ENCODE results near the gene ADIRF. TPM values are rescaled to one million over a fixed set of nuclear protein-coding genes. Genes with fewer than 3 reads are reported as not detected.
"Not testable (repeated sequence)": the region's sequence is repeated elsewhere in the genome, so short reads cannot be mapped to it uniquely, and the experiment has no call there.

ADIRF gene
- total RNA-seq, 2 donors from 2014 or later = 188 to 212 TPM

GRCh38 chr10:86970162-86970981 lies 2.1 kb downstream of the ADIRF start:
- DNase-seq (ENCODE audit: low spot score) = peak; percentile 95

GRCh38 chr10:86970982-86971231 lies 2.6 kb downstream of the ADIRF start:
- intact Hi-C loops (cut with DNase I) = loop anchor here (10.0 kb wide), 2 partner anchors 114 to 124 kb away; partner anchors contain the start of genes GLUD1 (in 1 of the 2) and SHLD2 (in 1 of the 2)
- no peak for DNase-seq (ENCODE audit: low spot score)

More at GRCh38 chr10:86970162-86970981, 2.1 kb downstream of the ADIRF start:
- intact Hi-C loops (cut with DNase I) = loop anchor here (10.0 kb wide), 2 partner anchors 114 to 124 kb away; partner anchors contain the start of genes GLUD1 (in 1 of the 2) and SHLD2 (in 1 of the 2)

GRCh38 chr10:86971232-86971991 lies 3.1 kb downstream of the ADIRF start:
- peak; percentile 98 for DNase-seq (ENCODE audit: low spot score)
- intact Hi-C loops (cut with DNase I) = loop anchor here (10.0 kb wide), 2 partner anchors 113 to 123 kb away; partner anchors contain the start of genes GLUD1 (in 1 of the 2) and SHLD2 (in 1 of the 2)

- intact Hi-C loops (cut with DNase I) = loop anchor here (10.0 kb wide), 2 partner anchors 112 to 122 kb away; partner anchors contain the start of genes GLUD1 (in 1 of the 2) and SHLD2 (in 1 of the 2)
- DNase-seq (ENCODE audit: low spot score) = no peak
Observed at GRCh38 chr10:86972613-86973380, 4.5 kb downstream of the ADIRF start.

- intact Hi-C loops (cut with DNase I) = loop anchor here (10.0 kb wide), 2 partner anchors 110 to 120 kb away; partner anchors contain the start of genes GLUD1 (in 1 of the 2) and SHLD2 (in 1 of the 2)
- DNase-seq (ENCODE audit: low spot score) = no peak
Observed at GRCh38 chr10:86974484-86974883, 6.2 kb downstream of the ADIRF start.

GRCh38 chr10:86976362-86977056 lies 8.2 kb downstream of the ADIRF start:
- intact Hi-C loops (cut with DNase I) = loop anchor here (10.0 kb wide), 2 partner anchors 108 to 118 kb away; partner anchors contain the start of genes GLUD1 (in 1 of the 2) and SHLD2 (in 1 of the 2)
- no peak for DNase-seq (ENCODE audit: low spot score)

- intact Hi-C loops (cut with DNase I) = loop anchor here (10.0 kb wide), 2 partner anchors 106 to 116 kb away; partner anchors contain the start of genes GLUD1 (in 1 of the 2) and SHLD2 (in 1 of the 2)
- DNase-seq (ENCODE audit: low spot score) = not testable (repeated sequence)
Observed at GRCh38 chr10:86978457-86978856, 10.2 kb downstream of the ADIRF start.

- intact Hi-C loops (cut with DNase I) = loop anchor here (10.0 kb wide), 2 partner anchors 105 to 115 kb away; partner anchors contain the start of genes GLUD1 (in 1 of the 2) and SHLD2 (in 1 of the 2)
- DNase-seq (ENCODE audit: low spot score) = no peak
Observed at GRCh38 chr10:86979296-86979818, 11.1 kb downstream of the ADIRF start.

GRCh38 chr10:86979977-86980448 lies 11.7 kb downstream of the ADIRF start:
- DNase-seq (ENCODE audit: low spot score) = peak; percentile 84
- intact Hi-C loops (cut with DNase I) = loop anchor here (10.0 kb wide), 2 partner anchors 105 to 115 kb away; partner anchors contain the start of genes GLUD1 (in 1 of the 2) and SHLD2 (in 1 of the 2)

- intact Hi-C loops (cut with DNase I); DNase-seq (ENCODE audit: low spot score): not testable (repeated sequence)
Observed at GRCh38 chr10:86981020-86981419, 12.7 kb downstream of the ADIRF start.

GRCh38 chr10:86981716-86982115 lies 13.4 kb downstream of the ADIRF start:
- intact Hi-C loops (cut with DNase I) = no loop called here
- no peak for DNase-seq (ENCODE audit: low spot score)

GRCh38 chr10:86984498-86984897 lies 16.2 kb downstream of the ADIRF start:
- intact Hi-C loops (cut with DNase I); DNase-seq (ENCODE audit: low spot score): not testable (repeated sequence)

- DNase-seq (ENCODE audit: low spot score) = no peak
- intact Hi-C loops (cut with DNase I) = no loop called here
Observed at GRCh38 chr10:86988520-86988919, 20.2 kb downstream of the ADIRF start.

- intact Hi-C loops (cut with DNase I); DNase-seq (ENCODE audit: low spot score): not testable (repeated sequence)
Observed at GRCh38 chr10:86991362-86991761, 23.1 kb downstream of the ADIRF start.

- intact Hi-C loops (cut with DNase I) = no loop called here
- no peak for DNase-seq (ENCODE audit: low spot score)
Observed at GRCh38 chr10:86992456-86992855, 24.2 kb downstream of the ADIRF start.

GRCh38 chr10:86992929-86993328 lies 24.6 kb downstream of the ADIRF start:
- no peak for DNase-seq (ENCODE audit: low spot score)
- intact Hi-C loops (cut with DNase I) = no loop called here

- DNase-seq (ENCODE audit: low spot score); intact Hi-C loops (cut with DNase I): not testable (repeated sequence)
Observed at GRCh38 chr10:86999802-87000403, 31.6 kb downstream of the ADIRF start.

Measured in posterior vena cava (tissue), 2 donors.